ENCODE results near the gene SPOCK1. TPM values are rescaled to one million over a fixed set of nuclear protein-coding genes. Genes with fewer than 3 reads are reported as not detected.

Gene SPOCK1
- total RNA-seq, 1 experiment from 2014 or later, result 10.9 TPM

DNA sequence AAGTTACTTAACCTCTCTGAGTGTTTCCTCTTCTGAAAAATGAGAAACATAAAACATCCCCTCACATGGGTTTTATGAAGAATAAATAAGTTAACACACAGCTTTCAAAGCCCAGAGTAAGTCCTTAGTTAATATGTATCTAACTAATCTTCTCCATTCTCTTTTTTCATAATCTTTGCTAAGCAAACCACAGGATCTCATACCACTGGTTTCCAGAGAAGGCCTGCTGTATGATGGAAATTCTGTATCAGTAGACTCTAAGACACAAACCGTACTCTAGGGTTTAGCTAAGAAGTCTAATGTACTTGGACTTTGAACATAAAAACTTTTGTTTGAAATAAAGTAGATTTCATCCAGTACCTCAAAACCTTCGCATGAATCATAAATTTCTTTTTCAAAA, 307.9 kb downstream of the SPOCK1 start:
- Histone ChIP-seq H2AFZ (ENCODE audit: low read length) (no peak overlapping the region), H2AK5ac (ENCODE audit: insufficient read length, low read length) (no peak overlapping the region), H2BK120ac (ENCODE audit: low read depth, low read length, poor library complexity, severe bottlenecking) (no peak overlapping the region), H3K27ac (ENCODE audit: insufficient read length, low read depth, low read length) (no peak overlapping the region), H4K8ac (replicated peaks; ENCODE audit: insufficient read length, low read depth, low read length) (no peak overlapping the region), H4K91ac (ENCODE audit: insufficient read length, low read depth, low read length) (no peak overlapping the region), H3K4ac (ENCODE audit: low read depth, low read length) (no peak overlapping the region), H3K9me3 (ENCODE audit: control insufficient read depth, low read depth, low read length) (no peaks in the 10 kb centered on the region), H2BK15ac (ENCODE audit: low read depth, low read length) (no peak overlapping the region), H3K14ac (ENCODE audit: insufficient read depth, low read length) (no peak overlapping the region), H2BK5ac (ENCODE audit: insufficient read length, low read length) (no peak overlapping the region), H3K79me1 (ENCODE audit: insufficient read depth, low read depth, low read length, poor library complexity, severe bottlenecking) (no peaks in the 10 kb centered on the region), H3K56ac (ENCODE audit: insufficient read length, low read depth, low read length) (no peak overlapping the region), H4K20me1 (ENCODE audit: control insufficient read depth, insufficient read depth, insufficient read length) (no peaks in the 10 kb centered on the region), H3K79me2 (ENCODE audit: insufficient read depth, low read length) (no peaks in the 10 kb centered on the region), H3K4me2 (ENCODE audit: insufficient read depth, insufficient read length, low read length) (no peak overlapping the region), H3T11ph (ENCODE audit: low read length) (no peak overlapping the region), H3K18ac (ENCODE audit: insufficient read length, low read depth, low read length) (no peak overlapping the region), H2BK20ac (ENCODE audit: low read depth, low read length, poor library complexity, severe bottlenecking) (no peak overlapping the region), H3K4me1 (ENCODE audit: insufficient read depth, low read length) (no peaks in the 10 kb centered on the region), H4K5ac (ENCODE audit: insufficient read length, low read depth, low read length) (no peak overlapping the region), H3K27me3 (ENCODE audit: insufficient read depth, low read length) (no peaks in the 10 kb centered on the region), H3K9ac (ENCODE audit: extremely low read depth, insufficient read length, low read length) (no peak overlapping the region), H3K23me2 (ENCODE audit: insufficient read length, low read depth, low read length, poor library complexity, severe bottlenecking) (no peaks in the 10 kb centered on the region), H3K23ac (ENCODE audit: insufficient read length, low read depth, low read length) (no peak overlapping the region), H2BK12ac (ENCODE audit: insufficient read length, low read depth, low read length) (no peak overlapping the region)
- peaks cover 0 to 9% of the 10 kb centered on the region in 2 experiments; a peak in 2 of 4 replicates for H3K4me1 Mint-ChIP-seq
- 0 out of 2 replicates have a peak, but pooled peaks cover 2% of the 10 kb centered on the region for H3K27me3 Mint-ChIP-seq (ENCODE audit: low read depth)
- H3K27ac Mint-ChIP-seq, result no peak overlapping the region
- TF ChIP-seq, protein P1, sequence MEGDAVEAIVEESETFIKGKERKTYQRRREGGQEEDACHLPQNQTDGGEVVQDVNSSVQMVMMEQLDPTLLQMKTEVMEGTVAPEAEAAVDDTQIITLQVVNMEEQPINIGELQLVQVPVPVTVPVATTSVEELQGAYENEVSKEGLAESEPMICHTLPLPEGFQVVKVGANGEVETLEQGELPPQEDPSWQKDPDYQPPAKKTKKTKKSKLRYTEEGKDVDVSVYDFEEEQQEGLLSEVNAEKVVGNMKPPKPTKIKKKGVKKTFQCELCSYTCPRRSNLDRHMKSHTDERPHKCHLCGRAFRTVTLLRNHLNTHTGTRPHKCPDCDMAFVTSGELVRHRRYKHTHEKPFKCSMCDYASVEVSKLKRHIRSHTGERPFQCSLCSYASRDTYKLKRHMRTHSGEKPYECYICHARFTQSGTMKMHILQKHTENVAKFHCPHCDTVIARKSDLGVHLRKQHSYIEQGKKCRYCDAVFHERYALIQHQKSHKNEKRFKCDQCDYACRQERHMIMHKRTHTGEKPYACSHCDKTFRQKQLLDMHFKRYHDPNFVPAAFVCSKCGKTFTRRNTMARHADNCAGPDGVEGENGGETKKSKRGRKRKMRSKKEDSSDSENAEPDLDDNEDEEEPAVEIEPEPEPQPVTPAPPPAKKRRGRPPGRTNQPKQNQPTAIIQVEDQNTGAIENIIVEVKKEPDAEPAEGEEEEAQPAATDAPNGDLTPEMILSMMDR (conservative IDR thresholded peaks at IDR 0.05), result no peak
- no CpG with 5 or more reads among the region's 2 CpGs for WGBS (ENCODE audit: extremely low coverage, insufficient read length, low lambda C conversion rate)
- H3K4me3 Mint-ChIP-seq, result no peak overlapping the region
- no peak for DNase-seq
- H3K36me3 Mint-ChIP-seq (ENCODE audit: insufficient read depth in 1 of 3, low read depth in 3 of 3), result no peaks in the 10 kb centered on the region
- H3K9me3 Mint-ChIP-seq, result no peaks in the 10 kb centered on the region; a peak in 1 of 5 replicates

All from H9 (cell line).